ENCODE results near the gene KDM6B.

KDM6B gene

DNA sequence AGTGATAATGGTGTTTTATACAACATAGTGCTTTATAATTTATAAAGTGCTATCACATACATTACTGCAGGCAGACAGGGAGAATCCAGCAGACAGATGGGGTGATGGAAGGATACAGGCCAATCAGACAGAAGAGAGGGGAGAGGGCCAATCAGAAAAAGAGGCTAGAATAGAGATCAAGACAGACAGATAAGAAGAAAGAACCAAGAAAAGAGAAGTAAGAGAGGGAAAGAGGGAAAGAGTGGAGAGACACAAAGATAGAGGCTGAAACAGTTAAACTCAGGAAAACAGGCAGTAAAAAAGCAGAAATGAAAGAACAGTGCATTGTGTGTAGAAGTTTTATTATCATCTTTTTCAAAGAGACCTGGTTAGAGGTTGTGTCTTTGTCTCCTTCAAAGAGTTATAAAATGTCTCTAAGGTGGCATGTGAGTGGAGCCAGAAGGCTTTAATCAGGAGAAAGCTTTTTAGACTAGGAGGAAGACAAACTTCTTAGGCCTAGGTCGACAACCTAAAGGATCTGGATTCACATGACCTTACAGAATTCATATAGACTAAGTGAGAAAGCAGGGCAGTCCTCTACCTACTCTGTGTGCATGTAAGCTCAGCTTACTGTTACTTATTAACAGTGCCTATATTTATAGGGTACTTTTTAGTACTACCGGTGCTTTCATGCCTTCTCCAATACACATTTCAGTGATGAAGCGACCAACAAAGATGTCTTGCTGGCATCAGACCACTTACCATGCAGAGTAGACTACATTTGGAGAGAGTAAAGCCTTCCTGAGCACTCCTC lies 46.3 kb downstream of the KDM6B start:
- no peak for DNase-seq (ENCODE audit: low spot score)

DNA sequence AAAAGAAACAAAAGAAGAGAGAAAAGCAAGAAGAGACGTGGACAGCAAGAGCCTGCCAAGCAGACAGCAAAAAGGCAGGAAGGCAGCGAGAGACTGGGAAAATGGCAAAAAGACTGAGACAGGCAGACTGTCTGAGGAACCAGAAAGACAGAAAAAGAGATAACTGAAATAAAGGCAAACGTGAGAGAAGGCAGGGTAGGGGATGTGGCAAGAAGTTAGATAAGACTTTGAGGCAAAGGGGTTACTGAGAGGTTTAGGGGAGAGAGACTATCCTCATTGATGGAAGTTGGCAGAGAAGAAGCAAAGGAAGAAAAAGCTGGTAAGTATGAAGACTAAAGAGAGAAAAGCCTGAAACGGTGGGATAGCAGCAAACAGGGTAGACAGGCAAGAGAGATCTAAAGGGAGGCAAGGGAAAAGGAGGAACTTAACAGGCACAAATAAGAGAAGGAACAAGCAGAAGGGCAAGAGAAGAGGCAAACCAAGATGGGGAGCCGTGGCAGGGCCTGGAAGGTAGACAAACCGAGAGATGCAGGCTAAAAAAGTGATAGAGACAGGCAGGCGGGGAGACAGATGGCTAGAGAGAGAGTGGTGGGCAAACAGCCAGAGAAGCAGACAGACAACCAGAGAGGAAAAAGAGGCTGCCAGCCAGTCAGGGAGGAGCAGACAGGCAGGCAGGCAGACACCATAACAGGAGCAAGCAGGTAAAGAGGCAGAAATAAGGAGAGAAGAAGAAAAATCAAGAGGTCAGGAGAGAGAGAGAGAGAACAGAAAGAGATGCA lies 47.4 kb downstream of the KDM6B start:
- DNase-seq (ENCODE audit: low spot score) = peak; percentile 72

DNA sequence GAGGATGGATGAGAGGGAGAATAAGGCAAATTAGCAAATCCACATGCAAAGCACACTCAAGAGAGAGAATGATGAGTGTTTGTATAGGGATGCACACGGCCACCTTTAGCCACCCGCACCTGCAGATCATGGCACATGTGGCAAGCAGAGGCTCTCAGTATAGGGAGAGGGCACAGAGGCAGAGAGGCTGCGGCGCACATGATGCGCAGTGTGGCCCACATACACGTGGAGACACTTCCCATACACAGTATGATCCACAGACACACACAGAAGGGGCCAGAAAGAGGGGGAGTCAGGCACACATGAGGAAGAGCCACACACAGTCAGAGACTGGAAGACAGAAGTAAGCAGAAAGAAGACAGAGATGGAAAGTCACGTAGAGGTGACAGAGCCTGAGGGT lies 48.1 kb downstream of the KDM6B start:
- no peak for DNase-seq (ENCODE audit: low spot score)

DNA sequence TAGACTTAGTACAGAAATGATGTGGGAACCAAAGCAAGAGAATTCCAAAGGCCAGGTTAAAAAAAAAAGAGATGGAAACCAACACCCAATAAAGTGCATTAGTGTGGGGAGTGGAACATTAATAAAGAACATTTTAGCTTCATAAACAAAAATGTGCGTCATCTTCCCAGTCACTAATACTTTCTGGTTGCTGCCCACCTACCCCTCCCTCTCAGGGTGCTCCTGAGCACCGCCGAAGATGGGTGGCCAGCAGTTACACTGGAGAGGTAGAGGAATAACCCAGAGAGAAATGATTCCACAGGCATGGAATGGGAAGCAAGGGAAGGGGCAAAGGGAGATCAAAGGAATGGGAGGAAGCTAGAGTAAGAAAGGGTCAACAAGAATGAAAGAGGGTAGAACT lies 48.6 kb downstream of the KDM6B start:
- DNase-seq (ENCODE audit: low spot score) = no peak
